NB4 (cell line): ENCODE results near the gene THOC2.

ENCODE experiments used
- CTCF ChIP-seq: IDR thresholded peaks from one replicate; pipeline ENCODE4 v1.5.1; 2012; ENCODE audit warnings: low read depth, low read length
- MAX ChIP-seq: IDR thresholded peaks from 2 replicates; pipeline ENCODE4 v1.6.1; 2011; ENCODE audit warnings: low read depth, low read length
- POLR2A ChIP-seq: IDR thresholded peaks from 2 replicates; pipeline ENCODE4 v1.6.1; 2011; ENCODE audit warnings: mild to moderate bottlenecking; ENCODE audit not compliant: insufficient read length; ENCODE audit errors: extremely low read depth

- TF ChIP-seq CTCF, result no peak
- no peak for TF ChIP-seq MAX
- TF ChIP-seq POLR2A, result no peak
These were observed 41.1 kb downstream of the THOC2 start for GRCh38 chrX:123691776-123692175.
